ENCODE data around the gene TMEM132D.

TMEM132D gene

GRCh38 chr12:129152351-129153104, 751.3 kb downstream of the TMEM132D start:
- DNase-seq, result no peak

- no peak for DNase-seq
Measured at GRCh38 chr12:129150721-129151120, 753.1 kb downstream of the TMEM132D start.

GRCh38 chr12:129145381-129145780, 758.4 kb downstream of the TMEM132D start:
- no peak for DNase-seq

DNA sequence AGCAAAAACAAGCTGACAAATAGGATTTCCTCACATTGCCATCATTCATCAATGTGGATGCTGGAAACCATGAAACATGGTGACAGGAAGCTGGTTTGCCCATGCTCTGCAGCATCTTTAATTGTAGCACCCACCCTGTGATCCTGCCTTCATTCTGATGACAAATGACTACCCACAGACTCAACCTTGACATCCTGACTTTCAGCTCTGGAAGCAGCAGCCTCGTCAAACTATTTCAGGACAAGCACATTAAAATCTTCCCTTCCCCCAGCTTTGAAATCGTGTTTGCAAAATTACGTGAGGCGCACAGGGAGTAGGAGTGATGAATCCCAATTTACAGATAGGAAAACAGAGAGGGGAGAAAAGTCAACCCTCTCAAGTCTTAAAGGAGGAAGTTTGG, 765.0 kb downstream of the TMEM132D start:
- no peak for DNase-seq

- DNase-seq, result no peak
Measured at GRCh38 chr12:129136694-129137325, 767.0 kb downstream of the TMEM132D start.

DNA sequence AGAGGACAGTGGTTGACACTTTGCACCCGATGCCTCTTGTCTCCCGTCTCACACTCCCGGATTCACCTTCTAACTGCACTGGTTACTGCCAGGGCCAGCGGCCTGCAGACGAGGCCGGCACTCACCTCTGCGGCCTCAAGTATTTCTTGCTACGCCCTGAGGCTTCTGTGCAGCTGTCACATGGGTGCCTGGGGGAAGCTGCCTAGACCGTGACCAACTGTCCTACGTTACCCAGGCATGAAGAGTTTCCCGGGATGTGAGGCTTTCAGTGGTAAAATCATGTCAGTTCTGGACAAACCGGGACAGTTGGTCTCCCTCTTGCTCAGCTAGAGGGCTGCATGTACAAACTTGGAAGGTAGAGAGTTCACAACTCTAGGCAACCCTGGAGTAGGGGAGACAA, 776.1 kb downstream of the TMEM132D start:
- no peak for DNase-seq

DNA sequence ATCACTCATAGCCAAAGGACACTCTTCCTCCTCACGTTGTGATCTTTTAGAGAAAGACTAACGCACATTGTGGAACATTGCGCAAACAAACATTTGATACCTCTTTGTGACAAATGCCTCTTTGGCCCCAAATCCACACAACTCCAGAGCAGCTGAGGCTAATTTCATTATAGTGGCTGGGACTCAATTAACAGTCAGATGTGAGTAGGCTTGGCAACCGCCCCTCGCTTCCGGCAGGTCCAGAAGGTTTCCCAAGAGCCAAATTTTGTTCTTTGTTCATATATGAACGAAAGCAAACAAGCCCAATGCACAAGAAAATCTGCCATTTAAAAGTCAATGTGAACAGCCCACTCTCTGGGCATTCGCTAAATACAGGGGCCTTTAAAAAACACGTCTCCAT, 776.6 kb downstream of the TMEM132D start:
- DNase-seq, result no peak

GRCh38 chr12:129119537-129119936, 784.3 kb downstream of the TMEM132D start:
- DNase-seq, result no peak

- DNase-seq, result peak; percentile 20
Measured at GRCh38 chr12:129115558-129115957, 788.3 kb downstream of the TMEM132D start.

GRCh38 chr12:129110575-129110974, 793.2 kb downstream of the TMEM132D start:
- no peak for DNase-seq

GRCh38 chr12:129109174-129110001, 794.4 kb downstream of the TMEM132D start:
- DNase-seq, result no peak

- no peak for DNase-seq
Measured at GRCh38 chr12:129106772-129107171, 797.1 kb downstream of the TMEM132D start.

- no peak for DNase-seq
Measured at GRCh38 chr12:129103231-129103630, 800.6 kb downstream of the TMEM132D start.

DNA sequence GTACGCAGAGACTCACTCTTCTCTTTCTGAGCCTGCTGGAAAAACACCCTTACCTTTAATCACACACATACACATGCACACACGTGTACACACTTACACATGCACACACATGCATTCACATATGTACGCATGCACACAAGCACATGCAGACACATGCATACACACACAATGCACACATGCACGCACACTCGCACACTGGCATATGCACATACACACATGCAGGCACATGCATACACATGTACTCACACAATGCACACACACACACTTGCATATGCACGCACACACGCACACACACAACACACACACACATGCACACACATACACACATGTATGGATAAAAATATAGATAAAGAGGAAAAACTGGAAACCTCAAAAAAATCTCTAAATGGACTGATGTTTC, 801.6 kb downstream of the TMEM132D start:
- no peak for DNase-seq

DNA sequence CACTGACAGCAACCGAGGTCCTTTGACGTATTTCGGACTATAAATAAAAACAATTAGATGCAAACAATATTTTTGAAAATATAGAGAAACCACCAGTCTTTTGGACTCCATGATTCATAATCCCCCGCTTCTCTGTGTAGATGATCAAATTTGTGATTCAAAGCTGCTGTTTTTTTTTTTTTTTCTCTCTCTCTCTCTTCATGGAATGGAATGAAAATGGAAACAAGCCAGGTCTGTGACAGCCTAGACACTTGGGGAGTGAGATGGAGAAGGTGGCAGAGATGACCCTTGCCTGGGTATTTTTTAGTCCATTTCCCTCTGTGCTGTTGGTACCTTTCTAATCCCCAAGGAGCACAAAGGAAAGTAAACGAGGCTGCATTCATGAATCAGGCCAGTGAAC, 802.0 kb downstream of the TMEM132D start:
- DNase-seq, result no peak

- no peak for DNase-seq
Measured at GRCh38 chr12:129101404-129101803, 802.4 kb downstream of the TMEM132D start.

GRCh38 chr12:129097451-129097850, 806.4 kb downstream of the TMEM132D start:
- DNase-seq, result no peak

DNA sequence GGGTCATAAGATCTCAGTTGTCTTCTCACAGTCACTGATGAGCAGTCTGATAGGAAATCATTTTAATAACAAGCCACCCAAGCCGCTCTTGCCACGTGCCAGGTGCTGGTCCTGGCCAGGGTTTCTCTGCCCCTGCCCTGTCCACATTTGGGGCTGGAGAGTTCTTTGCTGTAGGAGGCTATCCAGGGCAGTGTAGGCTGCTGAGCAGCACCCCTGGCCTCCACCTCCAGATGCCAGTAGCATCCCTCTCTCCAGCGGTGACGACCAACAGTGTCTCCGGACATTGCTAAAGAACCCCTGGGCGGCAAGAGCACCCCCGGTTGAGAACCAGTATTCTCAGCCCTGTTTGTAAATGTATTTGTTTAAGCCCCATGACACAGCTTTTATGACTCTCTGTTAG, 806.9 kb downstream of the TMEM132D start:
- no peak for DNase-seq

GRCh38 chr12:129096184-129096583, 807.6 kb downstream of the TMEM132D start:
- no peak for DNase-seq

- DNase-seq, result no peak
Measured at GRCh38 chr12:129089576-129089975, 814.2 kb downstream of the TMEM132D start.

DNA sequence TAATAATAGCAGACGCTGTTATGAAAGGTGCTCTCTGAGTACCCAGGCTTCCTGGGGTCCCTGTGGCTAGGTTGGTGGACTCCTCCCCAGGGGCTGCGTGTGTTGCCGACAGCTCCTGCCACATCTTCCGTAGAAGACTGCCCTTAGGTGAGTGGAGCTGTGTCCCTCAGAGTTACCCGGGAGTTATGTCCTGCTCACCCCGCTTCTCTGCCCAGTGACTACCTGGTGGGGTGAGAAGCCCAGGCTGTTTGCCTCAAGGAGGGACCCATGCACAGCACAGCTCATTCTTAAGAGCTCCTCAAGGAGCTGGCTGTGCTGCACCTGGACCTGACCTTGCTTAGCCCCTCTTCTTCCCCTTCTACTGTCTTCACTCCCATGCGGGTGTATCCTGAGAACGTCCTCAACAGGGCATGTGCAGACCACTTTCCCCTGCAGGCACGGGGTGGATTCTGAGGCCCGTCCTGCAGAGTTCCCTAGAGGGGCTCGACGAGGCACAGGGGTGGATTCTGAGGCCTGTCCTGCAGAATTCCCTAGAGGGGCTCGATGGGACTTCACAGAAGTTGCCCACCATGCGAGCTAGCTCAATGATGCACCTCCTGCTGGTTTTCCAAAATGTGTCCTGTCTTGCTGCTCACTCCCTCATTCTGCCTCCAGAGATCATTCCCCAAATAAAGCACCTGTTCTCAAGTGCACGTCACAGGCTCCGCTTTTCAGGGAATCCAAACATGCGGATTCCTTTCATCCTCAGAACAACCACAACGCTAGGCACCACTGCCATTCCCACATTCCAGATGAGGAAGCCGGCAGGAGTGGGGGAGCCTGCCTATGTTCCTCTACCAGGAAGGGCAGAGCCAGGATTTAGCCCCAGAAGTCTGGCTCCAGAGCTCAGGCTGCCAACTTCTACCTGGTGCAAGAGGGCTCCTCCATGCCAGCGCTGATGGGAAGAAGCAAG, 818.7 kb downstream of the TMEM132D start:
- DNase-seq, result no peak

DNA sequence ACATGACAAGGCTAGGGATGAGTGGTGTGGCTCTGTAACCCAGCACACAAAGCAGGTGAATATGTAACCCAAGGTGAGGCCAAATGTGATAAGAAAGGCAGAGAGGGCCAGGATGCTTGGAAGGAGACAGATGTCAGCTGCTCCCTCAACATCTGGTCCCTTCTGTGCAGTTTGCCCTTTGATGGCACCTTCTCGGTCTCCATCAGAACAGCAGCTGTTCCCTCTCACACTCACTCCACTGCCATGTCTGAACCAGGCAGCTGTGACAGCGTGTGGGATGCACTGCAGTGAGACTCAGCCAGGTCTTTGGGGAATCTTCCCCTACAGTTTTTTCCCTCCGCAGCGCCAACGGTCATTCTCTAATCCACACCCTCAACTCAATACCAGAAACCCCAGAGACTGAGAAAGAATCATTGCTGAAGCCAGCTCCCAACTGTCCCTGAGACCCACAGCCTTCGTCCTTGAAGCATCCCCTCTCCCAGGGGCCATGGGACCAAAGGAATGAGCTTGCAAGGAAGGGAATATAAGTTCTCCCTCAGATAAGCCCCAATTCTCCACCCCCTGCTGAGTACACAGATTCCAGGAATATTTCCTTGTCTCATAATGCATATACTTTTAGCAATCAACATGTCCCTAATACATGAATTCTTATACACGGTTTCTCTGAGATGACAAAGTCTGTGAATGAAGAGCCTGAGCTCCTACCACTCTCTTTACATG, 820.5 kb downstream of the TMEM132D start:
- DNase-seq, result no peak

All from DMS53 (cell line).